IMR-90 (cell line): ENCODE measurements around the gene UBLCP1. TPM values are rescaled to one million over a fixed set of nuclear protein-coding genes. Genes with fewer than 3 reads are reported as not detected.

Experiments
- ATAC-seq: fragments of 200-7000 bp; cut with Tn5 transposase; 2 replicates; pipeline ENCODE4 v1.9.1; 2020; ENCODE audit warnings: low read depth, mild to moderate bottlenecking, moderate library complexity
- BruUV-seq: library from RNA; stranded (reverse); fragments of 400-500 nt; replicated peaks from 2 replicates; lab custom pipeline; 2021; lab: Mats Ljungman, UMichigan
- CTCF ChIA-PET: fragments of 300-600 bp; formaldehyde crosslinking; extraction: SDS; loops from one replicate; lab custom pipeline; 2021; ENCODE audit warnings: antibody characterized with exemption; lab: Yijun Ruan, JAX
- POLR2A ChIA-PET: fragments of 300-600 bp; sonication (Branson Sonifier 250); formaldehyde crosslinking; loops from one replicate; lab custom pipeline; 2022; ENCODE audit warnings: antibody characterized with exemption; ENCODE audit not compliant: unreplicated experiment; lab: Charles Lee
- DNase-seq: peaks from one replicate; pipeline ENCODE4 v3.0.0; 2013
- H2AFZ ChIP-seq: replicated peaks from 2 replicates; pipeline ENCODE3; 2013; ENCODE audit warnings: low read length, mild to moderate bottlenecking; ENCODE audit not compliant: poor library complexity
- H2AK5ac ChIP-seq: 2 replicates; pipeline ENCODE4 v1.6.1; 2013; ENCODE audit warnings: low read depth, low read length, inconsistent platforms
- H2AK9ac ChIP-seq: replicated peaks from 2 replicates; pipeline ENCODE3; 2013; ENCODE audit warnings: mild to moderate bottlenecking, low read depth, low read length, moderate library complexity; ENCODE audit not compliant: poor library complexity
- H2BK120ac ChIP-seq: 2 replicates; pipeline ENCODE4 v1.6.1; 2013; ENCODE audit warnings: low read depth, low read length, inconsistent platforms
- H2BK15ac ChIP-seq: 3 replicates; pipeline ENCODE4 v1.6.1; 2013; ENCODE audit warnings: low read depth, low read length, inconsistent platforms
- H2BK20ac ChIP-seq: 2 replicates; pipeline ENCODE4 v1.6.1; 2013; ENCODE audit warnings: low read depth, mild to moderate bottlenecking, inconsistent platforms, low read length, moderate library complexity
- H2BK5ac ChIP-seq: 2 replicates; pipeline ENCODE4 v1.6.1; 2013; ENCODE audit warnings: mild to moderate bottlenecking, low read depth, low read length, inconsistent platforms; ENCODE audit not compliant: poor library complexity, severe bottlenecking
- H3K14ac ChIP-seq: replicated peaks from 2 replicates; pipeline ENCODE4 v1.6.1; 2013; ENCODE audit warnings: low read depth, low read length, inconsistent platforms
- H3K18ac ChIP-seq: 2 replicates; pipeline ENCODE4 v1.6.1; 2013; ENCODE audit warnings: low read depth, low read length, control low read depth
- H3K23ac ChIP-seq: 2 replicates; pipeline ENCODE4 v1.6.1; 2013; ENCODE audit warnings: low read depth, low read length, inconsistent platforms
- H3K27ac ChIP-seq: 2 replicates; pipeline ENCODE4 v1.5.1; 2013; ENCODE audit warnings: mild to moderate bottlenecking, control low read depth, low read length; ENCODE audit not compliant: insufficient read depth
- H3K27me3 ChIP-seq: 2 replicates; pipeline ENCODE4 v1.6.1; 2013; ENCODE audit warnings: low read length; ENCODE audit not compliant: control insufficient read depth, insufficient read depth
- H3K36me3 ChIP-seq: 2 replicates; pipeline ENCODE4 v1.6.1; 2013; ENCODE audit warnings: low read length, mixed read lengths; ENCODE audit not compliant: control insufficient read depth, insufficient read depth
- H3K4ac ChIP-seq: 2 replicates; pipeline ENCODE4 v1.6.1; 2013; ENCODE audit warnings: low read depth, low read length, inconsistent platforms
- H3K4me1 ChIP-seq: 2 replicates; pipeline ENCODE4 v1.6.1; 2013; ENCODE audit warnings: low read length, mixed read lengths; ENCODE audit not compliant: control insufficient read depth, insufficient read depth
- H3K4me2 ChIP-seq: 2 replicates; pipeline ENCODE4 v1.6.1; 2013; ENCODE audit warnings: low read depth, mild to moderate bottlenecking, control low read depth, low read length, moderate library complexity
- H3K4me3 ChIP-seq: 2 replicates; pipeline ENCODE4 v1.5.1; 2013; ENCODE audit warnings: low read depth, mild to moderate bottlenecking, control low read depth, low read length, moderate library complexity; ENCODE audit not compliant: insufficient read depth
- H3K56ac ChIP-seq: 2 replicates; pipeline ENCODE4 v1.6.1; 2013; ENCODE audit warnings: low read length, inconsistent platforms; ENCODE audit not compliant: insufficient read depth; ENCODE audit errors: extremely low read depth
- H3K79me1 ChIP-seq, 2 experiments: 2 replicates each; pipeline ENCODE4 v1.6.1; 2013; ENCODE audit warnings: low read length in 2 of 2, inconsistent platforms in 1 of 2, low read depth in 1 of 2
- H3K9ac ChIP-seq: 2 replicates; pipeline ENCODE4 v1.6.1; 2013; ENCODE audit warnings: low read depth, low read length, control low read depth
- H3K9me1 ChIP-seq: 2 replicates; pipeline ENCODE4 v1.6.1; 2013; ENCODE audit warnings: low read length, inconsistent platforms; ENCODE audit not compliant: insufficient read depth
- H3K9me3 ChIP-seq: 2 replicates; pipeline ENCODE4 v1.6.1; 2013; ENCODE audit warnings: low read length; ENCODE audit not compliant: control insufficient read depth, insufficient read depth
- H4K20me1 ChIP-seq: 2 replicates; pipeline ENCODE4 v1.6.1; 2013; ENCODE audit warnings: low read length, inconsistent platforms; ENCODE audit not compliant: insufficient read depth
- H4K5ac ChIP-seq: 2 replicates; pipeline ENCODE4 v1.6.1; 2013; ENCODE audit warnings: mild to moderate bottlenecking, low read depth, low read length, control low read depth
- H4K8ac ChIP-seq, 2 experiments: 2 replicates each; pipeline ENCODE4 v1.6.1; 2013; ENCODE audit warnings: low read depth in 2 of 2, low read length in 2 of 2, control low read depth in 1 of 2, inconsistent platforms in 1 of 2
- H4K91ac ChIP-seq: 2 replicates; pipeline ENCODE4 v1.6.1; 2013; ENCODE audit warnings: low read depth, low read length, inconsistent platforms; ENCODE audit not compliant: insufficient read depth
- CHD1 ChIP-seq: IDR thresholded peaks from 2 replicates; pipeline ENCODE4 v1.6.1; 2012; ENCODE audit warnings: low read depth, low read length, improper control_type of control experiment
- CTCF ChIP-seq: conservative IDR thresholded peaks from 2 replicates; pipeline ENCODE4 v1.5.1; 2012; ENCODE audit warnings: mild to moderate bottlenecking, low read depth, low read length, improper control_type of control experiment
- ELK1 ChIP-seq: fragments of 150-350 bp; IDR thresholded peaks from 2 replicates; pipeline ENCODE4 v1.6.1; 2016; ENCODE audit warnings: low read depth, mild to moderate bottlenecking, low read length, moderate library complexity, borderline replicate concordance
- MAZ ChIP-seq: IDR thresholded peaks from 2 replicates; pipeline ENCODE4 v1.6.1; 2012; ENCODE audit warnings: low read depth, mild to moderate bottlenecking, low read length, improper control_type of control experiment, moderate library complexity, borderline replicate concordance
- POLR2A ChIP-seq: IDR thresholded peaks from 2 replicates; pipeline ENCODE4 v1.6.1; 2012; ENCODE audit warnings: mild to moderate bottlenecking, low read depth, low read length
- SMC3 ChIP-seq: fragments of 150-350 bp; IDR thresholded peaks from 2 replicates; pipeline ENCODE4 v1.6.1; 2016; ENCODE audit warnings: low read depth, mild to moderate bottlenecking, antibody characterized with exemption, low read length, moderate library complexity
- USF2 ChIP-seq: fragments of 150-350 bp; IDR thresholded peaks from 2 replicates; pipeline ENCODE4 v1.6.1; 2017; ENCODE audit warnings: mild to moderate bottlenecking, antibody characterized with exemption, low read length, low read depth
- WGBS, 2 experiments: methylation state at CpG; one replicate each; pipeline versions ENCODE4 v1.1.5 to v1.1.7; 2013; ENCODE audit warnings: missing lambda C conversion rate in 2 of 2; ENCODE audit not compliant: insufficient read length in 1 of 2; ENCODE audit errors: extremely low coverage in 2 of 2; 5-methylcytosine and 5-hydroxymethylcytosine counted together
- dilution Hi-C: fragments of 300-500 bp; cut with HindIII; formaldehyde crosslinking; loops from one replicate; pipeline ENCODE4 v1.14.3; 2018; ENCODE audit warnings: low sequenced_read_pairs; ENCODE audit not compliant: unreplicated experiment
- in situ Hi-C: fragments of 300-500 bp; cut with MboI; formaldehyde crosslinking; loops from 3 replicates; pipeline ENCODE4 v1.14.3; 2019; ENCODE audit warnings: low sequenced_read_pairs, inconsistent platforms, mixed read lengths
- intact Hi-C: fragments of 100-400 bp; cut with micrococcal nuclease; formaldehyde crosslinking; loops from 2 replicates; pipeline ENCODE4 v1.10.0; 2022
- polyA plus RNA-seq, 3 experiments: library from polyadenylated mRNA; depleted of rRNA; stranded (reverse); fragments of >200 nt; gene quantifications; 2 replicates each; pipeline ENCODE4 v1.2.3, GENCODE V29; 2012; ENCODE audit warnings: low replicate concordance in 1 of 3
- total RNA-seq: library from RNA; depleted of rRNA; stranded (reverse); fragments of >200 nt; gene quantifications from 2 replicates; pipeline ENCODE4 v1.2.3, GENCODE V29; 2012

UBLCP1 gene
- total and polyA plus RNA-seq, 2 of the 4 experiments (the other 2 are of a cell fraction): 11.7 to 17.5 TPM

- Histone ChIP-seq H3K79me1 (peaks cover 5 to 9% of the 10 kb centered on the region in 2 experiments; a peak in 3 of 4 replicates), H3K56ac (no peak overlapping the region), H4K5ac (no peak overlapping the region), H3K9me1 (no peaks in the 10 kb centered on the region; the same call in 1 of the 2 replicates), H3K27me3 (no peaks in the 10 kb centered on the region), H4K8ac (no peak overlapping the region), H3K27ac (no peak overlapping the region), H3K4me3 (no peak overlapping the region), H2AK5ac (no peak overlapping the region), H3K14ac (no peak overlapping the region), H4K20me1 (no peaks in the 10 kb centered on the region), H3K4me2 (no peak overlapping the region), H4K91ac (no peak overlapping the region), H3K4me1 (peaks cover 3% of the 10 kb centered on the region; the same call in 1 of the 2 replicates), H2BK20ac (no peak overlapping the region), H3K18ac (no peak overlapping the region), H2BK15ac (no peak overlapping the region), H2AK9ac (no peak overlapping the region), H2BK5ac (no peak overlapping the region), H3K9me3 (no peaks in the 10 kb centered on the region), H2BK120ac (no peak overlapping the region), H3K23ac (no peak overlapping the region), H3K36me3 (no peaks in the 10 kb centered on the region), H2AFZ (no peak overlapping the region), H3K9ac (no peak overlapping the region), H3K4ac (no peak overlapping the region)
- no peak for DNase-seq
- dilution Hi-C loops: no loop called here
- intact Hi-C loops: no loop called here
- no TSS peak for BruUV-seq
- POLR2A ChIA-PET: no interaction called here
- ATAC-seq: no peak
- whole genome bisulfite sequencing, 2 experiments: 60% methylated on average over 1 of the region's 2 CpGs; no CpG with 5 or more reads in 1 of the 2 experiments
- CTCF ChIA-PET: no interaction called here
- in situ Hi-C loops: no loop called here
- no peak for TF ChIP-seq CTCF
- no peak for TF ChIP-seq ELK1
- TF ChIP-seq MAZ: no peak
- TF ChIP-seq SMC3: no peak
- no peak for TF ChIP-seq USF2
- TF ChIP-seq POLR2A: no peak
- no peak for TF ChIP-seq CHD1
Observed at GRCh38 chr5:159214486-159215271, 48.4 kb upstream of the UBLCP1 start.
